Measurements from ENCODE around the gene NUP98. TPM values are rescaled to one million over a fixed set of nuclear protein-coding genes. Genes with fewer than 3 reads are reported as not detected.
A peak's percentile ranks its signal among the peaks of the same experiment; 100 is the strongest.

The NUP98 gene
- 82.6 to 85.4 TPM (median 83.3 TPM) in 3 replicates for total RNA-seq

DNA sequence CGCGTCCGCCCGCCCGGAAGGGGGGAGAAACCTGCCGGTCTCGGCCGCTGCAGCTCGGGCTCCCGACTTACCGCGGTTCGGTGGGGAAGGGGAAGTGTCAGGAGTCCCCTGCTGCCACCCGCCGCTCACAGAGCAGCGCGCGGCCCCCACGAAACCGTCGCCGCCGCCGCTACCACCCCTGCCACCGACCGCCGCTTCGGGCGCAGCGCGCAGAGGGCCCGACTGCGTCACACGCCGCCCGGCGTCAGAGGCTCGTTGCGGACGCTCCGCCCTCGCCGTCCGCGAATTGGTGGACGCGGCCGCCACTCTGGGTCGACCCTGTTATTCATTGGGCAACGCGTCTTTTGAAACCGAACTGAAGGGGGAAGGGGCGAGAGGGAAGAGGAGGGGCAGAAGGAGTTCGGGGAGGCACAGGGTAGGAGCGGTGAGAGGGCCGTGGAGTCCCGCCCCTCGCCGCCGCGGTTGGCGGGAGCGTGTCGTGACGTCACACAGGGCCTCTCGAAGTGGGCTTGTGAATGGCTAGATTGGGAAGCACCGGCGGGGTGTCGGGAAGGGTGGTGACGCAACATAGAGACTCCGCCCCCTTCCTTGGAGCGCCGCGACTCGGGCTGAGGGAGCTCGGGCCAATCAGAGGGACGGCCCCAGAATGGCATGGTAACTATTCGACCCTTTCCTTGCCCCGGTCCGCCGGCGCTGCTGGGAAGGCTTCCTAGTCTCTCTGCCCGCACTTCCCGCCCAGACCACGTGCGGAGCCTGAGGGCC is at the start of gene NUP98:
Gene NUP98 (minus strand): TSS at position 226 of the 762 bp plus-strand sequence. CDS start 15,437 bp downstream, outside the sequence.
- Mint-ChIP-seq H3K4me3 (peak within 1 kb of the TSS; percentile 85), H3K27ac (peak within 1 kb of the TSS; percentile 100), H3K27me3 (ENCODE audit: low read depth) (no peaks in the 10 kb centered on the region), H3K9me3 (no peaks in the 10 kb centered on the region), H3K4me1 (peaks cover 23% of the 10 kb centered on the region), H3K36me3 (peaks cover 10% of the 10 kb centered on the region)
- DNase-seq (ENCODE audit: low spot score in 2 of 2, unreplicated experiment in 2 of 2), result peak; percentile 98 to 100
- TF ChIP-seq, protein P1, sequence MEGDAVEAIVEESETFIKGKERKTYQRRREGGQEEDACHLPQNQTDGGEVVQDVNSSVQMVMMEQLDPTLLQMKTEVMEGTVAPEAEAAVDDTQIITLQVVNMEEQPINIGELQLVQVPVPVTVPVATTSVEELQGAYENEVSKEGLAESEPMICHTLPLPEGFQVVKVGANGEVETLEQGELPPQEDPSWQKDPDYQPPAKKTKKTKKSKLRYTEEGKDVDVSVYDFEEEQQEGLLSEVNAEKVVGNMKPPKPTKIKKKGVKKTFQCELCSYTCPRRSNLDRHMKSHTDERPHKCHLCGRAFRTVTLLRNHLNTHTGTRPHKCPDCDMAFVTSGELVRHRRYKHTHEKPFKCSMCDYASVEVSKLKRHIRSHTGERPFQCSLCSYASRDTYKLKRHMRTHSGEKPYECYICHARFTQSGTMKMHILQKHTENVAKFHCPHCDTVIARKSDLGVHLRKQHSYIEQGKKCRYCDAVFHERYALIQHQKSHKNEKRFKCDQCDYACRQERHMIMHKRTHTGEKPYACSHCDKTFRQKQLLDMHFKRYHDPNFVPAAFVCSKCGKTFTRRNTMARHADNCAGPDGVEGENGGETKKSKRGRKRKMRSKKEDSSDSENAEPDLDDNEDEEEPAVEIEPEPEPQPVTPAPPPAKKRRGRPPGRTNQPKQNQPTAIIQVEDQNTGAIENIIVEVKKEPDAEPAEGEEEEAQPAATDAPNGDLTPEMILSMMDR (IDR thresholded peaks at IDR 0.05; ENCODE audit: unreplicated experiment), result no peak

DNA sequence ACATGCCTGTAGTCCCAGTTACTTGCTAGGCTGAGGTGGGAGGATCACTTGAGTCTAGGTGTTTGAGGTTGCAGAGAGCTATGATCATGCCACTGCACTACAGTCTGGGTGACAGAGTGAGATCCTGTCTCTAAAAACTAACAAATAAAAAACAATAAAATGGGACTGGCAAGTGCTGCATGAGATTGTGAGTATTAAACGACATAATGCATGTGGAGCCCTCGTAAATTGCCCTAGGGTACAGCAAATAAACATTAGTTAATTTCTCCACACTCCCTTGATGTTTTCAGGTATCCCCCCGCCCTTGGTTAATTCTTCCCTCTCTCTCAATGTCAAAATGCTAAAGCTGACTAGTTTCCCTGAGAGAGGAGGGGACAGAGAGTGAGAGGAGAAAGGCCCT is 48.3 kb upstream of the NUP98 start:
- H3K4me3 Mint-ChIP-seq, result no peak overlapping the region
- H3K36me3 Mint-ChIP-seq, result no peaks in the 10 kb centered on the region

DNA sequence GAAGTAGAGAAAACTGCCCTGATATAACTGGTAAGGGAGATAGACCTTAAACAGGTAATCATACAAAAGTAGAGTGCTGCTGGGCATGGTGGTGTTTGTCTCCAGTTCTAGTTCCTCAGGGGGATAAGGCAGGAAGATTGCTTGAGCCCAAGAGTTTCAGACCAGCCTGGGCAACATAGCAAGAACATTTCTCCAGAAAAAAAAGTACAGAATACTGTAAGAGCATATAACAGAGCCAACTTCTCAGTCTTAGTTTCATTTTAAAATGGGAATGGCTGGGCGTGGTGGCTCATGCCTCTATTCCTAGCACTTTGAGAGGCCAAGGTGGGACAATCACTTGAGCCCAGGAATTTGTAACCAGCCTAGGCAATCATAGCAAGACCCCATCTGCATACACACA is 47.9 kb upstream of the NUP98 start:
- Mint-ChIP-seq H3K27ac (no peak overlapping the region), H3K4me1 (no peaks in the 10 kb centered on the region), H3K4me3 (no peak overlapping the region), H3K27me3 (ENCODE audit: low read depth) (no peaks in the 10 kb centered on the region), H3K36me3 (no peaks in the 10 kb centered on the region), H3K9me3 (no peaks in the 10 kb centered on the region)
- DNase-seq (ENCODE audit: low spot score in 2 of 2, unreplicated experiment in 2 of 2), result no peak
- TF ChIP-seq, protein P1 (IDR thresholded peaks at IDR 0.05; ENCODE audit: unreplicated experiment), result no peak

More for the DNA sequence above, 48.3 kb upstream of the NUP98 start:
- Mint-ChIP-seq H3K4me1 (no peaks in the 10 kb centered on the region), H3K27me3 (ENCODE audit: low read depth) (no peaks in the 10 kb centered on the region), H3K9me3 (no peaks in the 10 kb centered on the region), H3K27ac (no peak overlapping the region)
- TF ChIP-seq, protein P1 (IDR thresholded peaks at IDR 0.05; ENCODE audit: unreplicated experiment), result no peak
- no peak for DNase-seq (ENCODE audit: low spot score in 2 of 2, unreplicated experiment in 2 of 2)

DNA sequence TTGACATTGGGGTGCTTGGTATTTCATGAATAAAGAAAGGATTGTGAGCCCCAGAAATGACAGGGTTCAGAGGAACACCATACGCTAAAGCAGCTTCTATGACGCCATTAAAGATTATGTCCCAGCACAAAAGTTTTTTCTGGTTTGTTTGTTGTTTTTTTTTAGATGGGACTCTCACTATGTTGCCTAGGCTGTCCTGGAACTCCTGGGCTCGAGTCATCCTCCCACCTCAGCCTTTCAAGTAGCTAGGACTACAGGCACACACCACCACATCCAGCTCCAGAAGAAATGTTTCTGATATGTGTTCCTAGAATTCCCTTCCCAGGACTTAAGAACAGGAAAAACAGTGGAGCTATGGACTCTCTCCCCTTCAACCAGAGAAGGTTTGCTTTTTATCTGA is 46.0 kb upstream of the NUP98 start:
- Mint-ChIP-seq H3K4me1 (peaks cover 12% of the 10 kb centered on the region), H3K36me3 (no peaks in the 10 kb centered on the region), H3K4me3 (no peak overlapping the region), H3K27ac (no peak overlapping the region), H3K9me3 (no peaks in the 10 kb centered on the region), H3K27me3 (ENCODE audit: low read depth) (no peaks in the 10 kb centered on the region)
- TF ChIP-seq, protein P1 (IDR thresholded peaks at IDR 0.05; ENCODE audit: unreplicated experiment), result no peak
- no peak for DNase-seq (ENCODE audit: low spot score in 2 of 2, unreplicated experiment in 2 of 2)

DNA sequence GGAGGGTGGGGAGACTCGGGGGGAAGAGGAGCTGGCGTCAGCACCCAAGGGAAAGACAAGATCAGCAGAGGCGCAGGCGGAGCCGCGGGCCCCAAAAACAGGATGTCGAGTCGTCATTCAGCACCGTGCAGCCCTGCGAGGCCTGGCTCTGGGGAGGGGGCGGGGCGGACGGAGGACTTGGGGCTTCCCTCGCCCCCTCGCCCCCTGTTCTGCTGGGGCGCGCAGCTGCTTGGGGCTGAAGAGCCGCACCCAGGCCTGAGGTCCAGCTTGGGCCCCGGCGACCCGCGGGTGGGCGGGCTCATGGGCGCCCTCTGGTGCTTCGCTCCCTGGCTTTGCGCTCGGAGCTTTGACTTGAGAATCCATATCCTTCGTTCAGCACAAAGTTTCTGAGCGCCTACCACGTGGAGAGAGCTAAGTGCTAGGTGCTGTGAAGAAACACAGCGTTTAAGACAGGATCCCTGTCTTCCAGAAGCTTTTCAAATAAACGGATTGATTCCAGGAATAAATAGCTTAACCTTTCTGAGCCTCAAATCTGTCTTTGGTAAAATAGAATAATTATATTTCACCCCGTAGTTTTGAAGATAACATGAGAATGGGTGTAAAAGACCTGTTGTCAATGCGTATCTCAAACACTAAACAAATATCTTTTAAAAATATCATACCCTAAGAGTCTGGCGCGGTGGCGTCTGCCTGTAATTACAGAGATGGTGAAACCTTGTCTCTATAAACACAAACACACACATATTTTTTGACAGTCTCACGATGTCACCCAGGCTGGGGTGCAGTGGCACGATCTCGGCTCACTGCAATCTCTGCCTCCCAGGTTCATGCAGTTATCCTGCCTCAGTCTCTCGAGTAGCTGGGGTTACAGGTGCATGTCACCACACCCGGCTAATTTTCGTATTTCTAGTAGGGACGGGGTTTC is 44.3 kb upstream of the NUP98 start:
- DNase-seq (ENCODE audit: low spot score in 2 of 2, unreplicated experiment in 2 of 2), result peak; percentile 54 to 79
- Mint-ChIP-seq H3K4me3 (peak overlapping the region; percentile 79), H3K36me3 (no peaks in the 10 kb centered on the region), H3K27ac (peak overlapping the region; percentile 87), H3K4me1 (peaks cover 16% of the 10 kb centered on the region), H3K27me3 (ENCODE audit: low read depth) (no peaks in the 10 kb centered on the region), H3K9me3 (no peaks in the 10 kb centered on the region)
- TF ChIP-seq, protein P1 (IDR thresholded peaks at IDR 0.05; ENCODE audit: unreplicated experiment), result no peak
